ENCODE results near the gene MMEL1. TPM values are rescaled to one million over a fixed set of nuclear protein-coding genes. Genes with fewer than 3 reads are reported as not detected.

The MMEL1 gene
- total and polyA plus RNA-seq, 2 experiments from 2014 or later: 0.57 to 0.90 TPM

DNA sequence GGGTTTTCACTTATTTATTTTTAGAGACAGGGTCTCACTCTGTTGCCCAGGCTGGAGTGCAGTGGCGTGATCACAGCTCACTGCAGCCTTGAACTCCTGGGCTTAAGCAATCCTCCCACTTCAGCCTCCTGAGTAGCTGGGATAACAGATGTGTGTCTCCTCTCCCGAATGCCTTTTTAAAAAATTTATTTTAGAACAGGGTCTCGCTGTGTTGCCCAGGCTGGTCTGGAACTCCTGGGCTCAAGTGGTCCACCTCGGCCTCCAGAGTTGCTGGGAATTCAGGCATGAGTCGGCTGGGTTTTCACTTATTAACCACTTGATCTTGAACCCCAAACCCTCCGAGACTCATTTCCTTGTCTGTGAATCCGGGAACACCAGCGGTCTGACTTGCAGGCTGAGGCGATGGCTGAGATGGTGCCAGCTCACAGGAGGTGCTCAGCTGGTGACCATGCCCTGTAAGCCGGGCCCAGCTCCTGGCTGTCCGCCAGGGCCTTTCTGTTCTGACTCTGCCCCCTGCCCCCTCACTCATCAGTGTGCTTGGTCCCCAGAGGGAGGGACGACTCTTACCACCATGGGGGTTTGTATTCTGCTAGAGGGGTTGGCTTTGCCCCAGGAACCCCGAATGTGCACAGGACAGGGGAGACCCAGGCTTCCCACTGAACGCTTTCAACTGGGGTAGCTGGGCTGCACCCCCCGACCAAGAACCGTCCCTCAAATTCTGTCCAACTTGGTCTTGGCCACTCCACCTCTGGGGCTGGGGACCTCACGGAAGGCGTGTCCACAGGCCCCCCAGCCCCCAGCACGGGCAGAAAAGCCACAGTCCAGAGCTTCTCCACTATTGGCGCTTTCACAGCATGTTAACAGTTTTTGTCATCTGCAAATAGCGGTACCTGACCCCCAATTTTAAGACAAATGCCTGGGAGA, 22.5 kb downstream of the MMEL1 start (continued):
- TF ChIP-seq, protein P1, sequence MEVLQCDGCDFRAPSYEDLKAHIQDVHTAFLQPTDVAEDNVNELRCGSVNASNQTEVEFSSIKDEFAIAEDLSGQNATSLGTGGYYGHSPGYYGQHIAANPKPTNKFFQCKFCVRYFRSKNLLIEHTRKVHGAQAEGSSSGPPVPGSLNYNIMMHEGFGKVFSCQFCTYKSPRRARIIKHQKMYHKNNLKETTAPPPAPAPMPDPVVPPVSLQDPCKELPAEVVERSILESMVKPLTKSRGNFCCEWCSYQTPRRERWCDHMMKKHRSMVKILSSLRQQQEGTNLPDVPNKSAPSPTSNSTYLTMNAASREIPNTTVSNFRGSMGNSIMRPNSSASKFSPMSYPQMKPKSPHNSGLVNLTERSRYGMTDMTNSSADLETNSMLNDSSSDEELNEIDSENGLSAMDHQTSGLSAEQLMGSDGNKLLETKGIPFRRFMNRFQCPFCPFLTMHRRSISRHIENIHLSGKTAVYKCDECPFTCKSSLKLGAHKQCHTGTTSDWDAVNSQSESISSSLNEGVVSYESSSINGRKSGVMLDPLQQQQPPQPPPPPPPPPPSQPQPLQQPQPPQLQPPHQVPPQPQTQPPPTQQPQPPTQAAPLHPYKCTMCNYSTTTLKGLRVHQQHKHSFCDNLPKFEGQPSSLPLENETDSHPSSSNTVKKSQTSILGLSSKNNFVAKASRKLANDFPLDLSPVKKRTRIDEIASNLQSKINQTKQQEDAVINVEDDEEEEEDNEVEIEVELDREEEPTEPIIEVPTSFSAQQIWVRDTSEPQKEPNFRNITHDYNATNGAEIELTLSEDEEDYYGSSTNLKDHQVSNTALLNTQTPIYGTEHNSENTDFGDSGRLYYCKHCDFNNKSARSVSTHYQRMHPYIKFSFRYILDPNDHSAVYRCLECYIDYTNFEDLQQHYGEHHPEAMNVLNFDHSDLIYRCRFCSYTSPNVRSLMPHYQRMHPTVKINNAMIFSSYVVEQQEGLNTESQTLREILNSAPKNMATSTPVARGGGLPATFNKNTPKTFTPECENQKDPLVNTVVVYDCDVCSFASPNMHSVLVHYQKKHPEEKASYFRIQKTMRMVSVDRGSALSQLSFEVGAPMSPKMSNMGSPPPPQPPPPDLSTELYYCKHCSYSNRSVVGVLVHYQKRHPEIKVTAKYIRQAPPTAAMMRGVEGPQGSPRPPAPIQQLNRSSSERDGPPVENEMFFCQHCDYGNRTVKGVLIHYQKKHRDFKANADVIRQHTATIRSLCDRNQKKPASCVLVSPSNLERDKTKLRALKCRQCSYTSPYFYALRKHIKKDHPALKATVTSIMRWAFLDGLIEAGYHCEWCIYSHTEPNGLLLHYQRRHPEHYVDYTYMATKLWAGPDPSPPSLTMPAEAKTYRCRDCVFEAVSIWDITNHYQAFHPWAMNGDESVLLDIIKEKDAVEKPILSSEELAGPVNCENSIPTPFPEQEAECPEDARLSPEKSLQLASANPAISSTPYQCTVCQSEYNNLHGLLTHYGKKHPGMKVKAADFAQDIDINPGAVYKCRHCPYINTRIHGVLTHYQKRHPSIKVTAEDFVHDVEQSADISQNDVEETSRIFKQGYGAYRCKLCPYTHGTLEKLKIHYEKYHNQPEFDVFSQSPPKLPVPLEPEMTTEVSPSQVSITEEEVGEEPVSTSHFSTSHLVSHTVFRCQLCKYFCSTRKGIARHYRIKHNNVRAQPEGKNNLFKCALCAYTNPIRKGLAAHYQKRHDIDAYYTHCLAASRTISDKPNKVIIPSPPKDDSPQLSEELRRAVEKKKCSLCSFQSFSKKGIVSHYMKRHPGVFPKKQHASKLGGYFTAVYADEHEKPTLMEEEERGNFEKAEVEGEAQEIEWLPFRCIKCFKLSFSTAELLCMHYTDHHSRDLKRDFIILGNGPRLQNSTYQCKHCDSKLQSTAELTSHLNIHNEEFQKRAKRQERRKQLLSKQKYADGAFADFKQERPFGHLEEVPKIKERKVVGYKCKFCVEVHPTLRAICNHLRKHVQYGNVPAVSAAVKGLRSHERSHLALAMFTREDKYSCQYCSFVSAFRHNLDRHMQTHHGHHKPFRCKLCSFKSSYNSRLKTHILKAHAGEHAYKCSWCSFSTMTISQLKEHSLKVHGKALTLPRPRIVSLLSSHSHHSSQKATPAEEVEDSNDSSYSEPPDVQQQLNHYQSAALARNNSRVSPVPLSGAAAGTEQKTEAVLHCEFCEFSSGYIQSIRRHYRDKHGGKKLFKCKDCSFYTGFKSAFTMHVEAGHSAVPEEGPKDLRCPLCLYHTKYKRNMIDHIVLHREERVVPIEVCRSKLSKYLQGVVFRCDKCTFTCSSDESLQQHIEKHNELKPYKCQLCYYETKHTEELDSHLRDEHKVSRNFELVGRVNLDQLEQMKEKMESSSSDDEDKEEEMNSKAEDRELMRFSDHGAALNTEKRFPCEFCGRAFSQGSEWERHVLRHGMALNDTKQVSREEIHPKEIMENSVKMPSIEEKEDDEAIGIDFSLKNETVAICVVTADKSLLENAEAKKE (CRISPR knock-in tag; IDR thresholded peaks at IDR 0.05): no peak

DNA sequence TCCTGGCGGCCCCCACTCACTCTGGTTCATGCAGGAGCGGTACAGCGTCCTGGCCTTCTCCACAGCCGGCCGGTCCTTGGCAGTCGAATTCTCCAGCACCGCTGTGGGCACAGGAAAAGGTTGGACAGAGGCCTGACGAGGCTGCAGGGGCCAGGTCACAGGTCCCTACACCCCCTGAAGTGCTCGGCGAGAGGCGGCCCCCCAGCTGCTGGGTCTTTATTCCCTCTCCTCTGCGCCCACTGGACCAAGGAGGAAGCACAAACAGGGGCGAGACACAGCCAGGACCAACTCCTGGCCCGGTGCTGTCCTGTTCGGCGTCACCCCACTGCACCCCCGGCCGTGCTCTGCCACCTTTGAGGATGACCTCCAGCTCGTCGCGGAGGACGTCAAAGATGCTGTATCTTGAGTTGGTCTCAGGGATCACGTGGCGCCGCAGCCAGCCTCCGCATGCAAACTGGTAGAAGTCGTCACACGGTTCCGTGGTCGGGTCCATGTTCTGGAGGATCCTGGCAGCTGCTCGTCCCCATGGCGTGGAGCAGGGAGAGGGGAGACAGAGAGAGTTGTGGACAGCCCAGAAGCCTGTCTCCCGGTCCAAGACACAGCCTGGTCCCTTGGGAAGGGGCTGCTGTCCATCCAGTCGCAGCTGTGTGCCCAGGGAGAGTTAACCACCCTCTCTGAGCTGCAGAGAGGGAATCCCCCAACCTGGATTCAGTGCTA, 23.3 kb downstream of the MMEL1 start:
- no peaks in the 10 kb centered on the region for H3K27me3 ChIP-seq (ENCODE audit: insufficient read depth)
- Mint-ChIP-seq H3K27ac (no peak overlapping the region), H3K4me1 (no peaks in the 10 kb centered on the region), H3K27me3 (ENCODE audit: insufficient read depth, low read depth, poor library complexity) (peaks cover 6% of the 10 kb centered on the region), H3K4me3 (no peak overlapping the region), H3K9me3 (peaks cover 13% of the 10 kb centered on the region; the same call in 2 of the 3 replicates), H3K36me3 (ENCODE audit: low read depth) (no peaks in the 10 kb centered on the region)
- no peaks in the 10 kb centered on the region; the same call in 1 of the 2 replicates for H3K4me1 ChIP-seq (ENCODE audit: insufficient read depth)
- DNase-seq (ENCODE audit: low spot score): no peak
- no peaks in the 10 kb centered on the region for H3F3A ChIP-seq (replicated peaks; ENCODE audit: low read depth)
- ATAC-seq: no peak
- no peak overlapping the region for H2AFZ ChIP-seq
- H3K36me3 ChIP-seq (ENCODE audit: insufficient read depth): no peaks in the 10 kb centered on the region
- no peaks in the 10 kb centered on the region for H4K20me1 ChIP-seq (replicated peaks; ENCODE audit: insufficient read depth)
- no peaks in the 10 kb centered on the region for H3K79me2 ChIP-seq (replicated peaks; ENCODE audit: insufficient read depth)
- no peak overlapping the region for H3K4me2 ChIP-seq
- no peaks in the 10 kb centered on the region; the same call in 1 of the 2 replicates for H3K9me2 ChIP-seq (ENCODE audit: insufficient read depth)
- no peak overlapping the region for H3K27ac ChIP-seq (ENCODE audit: low read depth)
- H3K4me3 ChIP-seq: no peak overlapping the region
- TF ChIP-seq, protein P2, sequence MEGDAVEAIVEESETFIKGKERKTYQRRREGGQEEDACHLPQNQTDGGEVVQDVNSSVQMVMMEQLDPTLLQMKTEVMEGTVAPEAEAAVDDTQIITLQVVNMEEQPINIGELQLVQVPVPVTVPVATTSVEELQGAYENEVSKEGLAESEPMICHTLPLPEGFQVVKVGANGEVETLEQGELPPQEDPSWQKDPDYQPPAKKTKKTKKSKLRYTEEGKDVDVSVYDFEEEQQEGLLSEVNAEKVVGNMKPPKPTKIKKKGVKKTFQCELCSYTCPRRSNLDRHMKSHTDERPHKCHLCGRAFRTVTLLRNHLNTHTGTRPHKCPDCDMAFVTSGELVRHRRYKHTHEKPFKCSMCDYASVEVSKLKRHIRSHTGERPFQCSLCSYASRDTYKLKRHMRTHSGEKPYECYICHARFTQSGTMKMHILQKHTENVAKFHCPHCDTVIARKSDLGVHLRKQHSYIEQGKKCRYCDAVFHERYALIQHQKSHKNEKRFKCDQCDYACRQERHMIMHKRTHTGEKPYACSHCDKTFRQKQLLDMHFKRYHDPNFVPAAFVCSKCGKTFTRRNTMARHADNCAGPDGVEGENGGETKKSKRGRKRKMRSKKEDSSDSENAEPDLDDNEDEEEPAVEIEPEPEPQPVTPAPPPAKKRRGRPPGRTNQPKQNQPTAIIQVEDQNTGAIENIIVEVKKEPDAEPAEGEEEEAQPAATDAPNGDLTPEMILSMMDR (conservative IDR thresholded peaks at IDR 0.05; ENCODE audit: low read depth in 2 of 2): no peak
- TF ChIP-seq EZH2 (IDR thresholded peaks at IDR 0.05; ENCODE audit: low read depth, unreplicated experiment): no peak
- no peak for TF ChIP-seq JUNB (IDR thresholded peaks at IDR 0.05; ENCODE audit: unreplicated experiment)
- no peak for TF ChIP-seq STAT1 (IDR thresholded peaks at IDR 0.05; ENCODE audit: unreplicated experiment)

Data from GM23338 (cell line).